ENCODE measurements around the gene BNC2.

BNC2 gene

GRCh38 chr9:16530669-16531642 is 339.5 kb downstream of the BNC2 start:
- DNase-seq: no peak

GRCh38 chr9:16527573-16527972 is 342.9 kb downstream of the BNC2 start:
- no peak for DNase-seq

DNA sequence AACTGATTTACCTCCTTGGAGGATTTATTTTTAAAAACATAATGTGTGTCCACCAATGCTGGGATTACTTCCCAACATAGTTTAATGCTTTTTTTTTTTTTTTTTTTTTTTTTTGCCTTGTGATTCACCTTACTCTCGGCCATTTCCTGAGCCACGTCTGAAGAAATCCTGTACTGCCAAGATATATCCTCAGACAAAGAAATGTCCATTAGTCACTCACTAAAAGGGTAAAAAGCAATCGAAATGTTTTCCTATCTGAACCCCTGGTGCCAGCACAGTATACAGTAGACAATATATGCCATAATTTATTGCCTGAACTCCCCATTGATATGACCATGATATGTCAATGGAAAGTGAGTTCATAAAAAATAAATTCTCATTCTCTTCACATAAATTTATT is 344.1 kb downstream of the BNC2 start:
- DNase-seq: no peak

- DNase-seq: no peak
Observed at GRCh38 chr9:16524823-16525222, 345.6 kb downstream of the BNC2 start.

GRCh38 chr9:16524078-16524477 is 346.4 kb downstream of the BNC2 start:
- DNase-seq: no peak

DNA sequence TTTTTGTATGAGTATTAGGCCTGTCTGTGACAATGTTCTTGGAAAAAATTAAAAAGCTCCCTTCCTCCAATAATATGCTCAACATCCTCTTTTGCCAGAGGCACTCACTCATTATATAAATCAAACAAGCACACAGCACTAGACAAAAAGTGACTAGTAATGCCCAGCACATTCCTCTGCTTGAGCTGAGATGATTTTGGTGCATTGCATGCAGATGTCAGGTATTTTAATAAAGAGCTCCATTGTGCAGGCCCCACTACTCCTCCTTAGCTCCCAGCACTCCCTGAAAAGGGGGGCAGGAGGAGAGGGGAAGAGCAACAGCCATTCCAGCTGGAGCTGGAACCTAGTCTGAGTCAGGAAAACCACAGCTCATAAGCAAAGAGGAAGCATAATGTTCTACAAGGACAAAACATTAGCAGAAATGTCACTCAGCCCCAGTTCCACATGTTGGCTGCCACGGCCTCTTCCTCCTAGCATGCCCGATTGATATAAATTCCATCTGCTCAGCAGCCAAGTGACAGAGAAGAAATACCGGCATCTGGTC is 348.5 kb downstream of the BNC2 start:
- no peak for DNase-seq

DNA sequence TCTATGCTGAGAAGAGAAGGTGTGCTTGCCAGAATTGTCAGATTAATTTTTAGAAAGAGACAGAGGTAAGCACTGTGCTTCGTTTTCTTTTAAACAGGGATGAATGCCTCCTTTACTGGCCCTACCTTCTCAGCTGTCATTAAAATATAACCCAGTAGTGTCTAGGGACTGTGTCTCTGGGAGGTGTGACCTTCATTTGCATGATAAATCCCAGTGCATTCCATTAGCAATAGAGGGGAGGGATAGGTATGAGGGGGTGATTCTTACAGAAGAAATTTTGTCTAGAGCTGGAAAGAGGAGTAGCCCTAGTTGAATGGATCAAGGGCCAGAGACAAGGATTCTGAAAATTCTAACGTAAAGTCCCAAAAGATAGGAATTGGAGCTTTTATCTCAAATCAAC is 351.5 kb downstream of the BNC2 start:
- DNase-seq: no peak

GRCh38 chr9:16516891-16517290 is 353.6 kb downstream of the BNC2 start:
- no peak for DNase-seq

- peak; percentile 11 for DNase-seq
Observed at GRCh38 chr9:16515879-16516301, 354.6 kb downstream of the BNC2 start.

DNA sequence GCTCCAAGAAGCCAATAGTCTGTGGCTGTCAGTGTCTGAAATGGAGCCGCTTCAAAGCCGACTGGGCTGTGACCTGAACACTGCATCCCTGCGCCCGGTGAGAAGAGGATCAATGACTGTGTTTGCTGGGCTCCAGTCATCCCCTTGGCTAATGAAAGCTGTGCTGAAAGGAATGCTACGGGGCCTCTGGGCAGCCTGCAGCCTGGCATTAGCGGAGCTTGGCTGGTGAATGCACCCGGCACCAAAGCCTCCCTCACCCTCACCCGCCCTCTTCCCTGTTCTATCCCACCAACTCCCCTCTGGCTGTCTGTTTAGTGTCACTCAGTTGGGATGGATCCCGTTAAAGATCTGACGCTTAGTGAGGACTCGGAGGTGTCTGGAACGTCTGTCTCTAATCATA is 355.3 kb downstream of the BNC2 start:
- no peak for DNase-seq

- DNase-seq: no peak
Observed at GRCh38 chr9:16514131-16514530, 356.3 kb downstream of the BNC2 start.

DNA sequence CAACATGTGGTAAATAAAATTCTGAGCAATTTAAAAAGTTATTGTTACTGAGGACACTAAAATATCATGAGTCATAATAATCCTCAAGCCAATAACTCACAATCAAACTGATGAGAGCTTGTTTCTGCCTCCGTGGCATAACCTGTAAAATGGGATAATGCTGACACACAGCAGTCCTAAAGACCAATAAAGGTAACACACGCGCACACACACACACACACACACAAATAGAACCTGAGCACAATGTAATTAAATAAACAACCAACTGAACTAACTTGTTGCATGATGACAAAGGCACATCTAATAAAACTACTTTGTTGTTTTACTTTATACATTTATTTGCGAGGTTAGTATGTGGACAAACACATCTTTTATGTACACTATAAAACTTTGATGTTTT is 358.2 kb downstream of the BNC2 start:
- DNase-seq: no peak

DNA sequence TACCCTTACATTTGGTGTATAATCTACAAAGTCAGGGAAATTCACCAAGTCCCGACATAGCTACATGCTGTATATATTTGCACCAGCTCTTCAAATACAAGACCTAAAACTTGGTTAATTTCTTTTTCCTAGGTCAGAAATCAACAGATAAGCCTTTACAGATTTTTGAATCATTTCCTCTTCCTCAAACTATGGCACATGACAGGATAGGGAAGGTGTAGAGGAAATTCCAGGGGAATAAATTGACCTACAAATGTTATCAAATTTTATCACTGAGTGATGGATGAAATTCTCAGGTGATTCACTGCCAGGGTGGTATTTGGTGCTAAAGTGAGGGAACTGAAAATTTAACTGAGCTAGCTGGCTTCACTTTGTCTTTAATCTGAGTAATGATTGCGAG is 360.0 kb downstream of the BNC2 start:
- DNase-seq: no peak

DNA sequence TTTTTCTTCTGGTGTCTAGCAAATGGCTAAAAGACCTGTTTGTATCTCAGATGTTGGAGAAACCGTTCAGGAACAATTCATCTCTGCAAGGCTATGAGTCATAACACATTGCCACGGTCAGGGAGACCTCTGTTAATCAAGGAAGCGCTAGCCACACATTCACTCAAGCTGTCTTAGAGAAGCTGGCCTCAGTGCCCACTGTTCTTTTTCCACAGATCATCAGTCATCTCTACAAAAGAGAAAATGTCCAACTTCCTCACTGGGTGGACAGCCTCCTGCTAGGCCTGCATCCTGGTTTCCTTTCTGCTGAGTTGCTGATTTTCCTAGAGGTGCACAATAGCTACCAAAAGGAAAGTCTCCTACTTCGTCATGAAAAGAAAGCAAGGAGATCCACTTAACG is 360.5 kb downstream of the BNC2 start:
- no peak for DNase-seq

DNA sequence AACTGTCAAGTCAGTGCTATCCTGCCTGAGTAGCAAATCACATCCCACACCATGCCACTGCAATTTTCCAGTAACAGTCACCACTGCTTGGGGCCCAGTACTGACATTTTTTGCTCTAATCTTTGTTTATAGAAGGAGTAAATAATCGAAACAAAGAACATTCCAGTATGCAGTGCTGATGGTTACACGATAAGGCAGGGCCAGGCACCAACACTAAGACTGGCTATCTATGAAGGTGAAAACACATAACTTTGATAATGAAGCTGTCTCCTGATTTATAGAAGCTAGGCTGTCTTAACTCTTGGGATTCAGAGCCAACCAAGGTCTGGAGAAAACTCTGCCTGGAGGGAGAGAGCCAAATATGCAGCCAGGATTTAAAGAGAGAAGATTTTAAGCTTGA is 365.3 kb downstream of the BNC2 start:
- no peak for DNase-seq

DNA sequence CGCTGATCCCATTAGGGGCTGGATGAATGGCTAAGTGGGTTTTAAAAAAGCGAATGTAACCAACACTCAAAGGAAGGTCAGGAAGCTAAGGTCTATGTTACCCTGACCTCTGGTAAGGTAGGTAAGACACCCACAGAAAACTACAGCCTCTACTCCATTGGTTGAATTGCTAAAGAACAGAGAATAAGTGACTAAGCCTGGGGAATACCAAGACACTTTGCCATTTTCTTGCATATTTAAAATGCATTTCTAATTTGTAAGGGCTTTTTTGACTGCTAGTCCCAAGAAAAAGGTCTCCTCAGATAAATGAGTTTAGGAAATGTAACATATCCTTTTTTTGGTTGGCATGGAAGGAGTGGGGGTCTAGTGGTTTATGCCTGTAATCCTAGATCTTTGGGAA is 368.7 kb downstream of the BNC2 start:
- DNase-seq: no peak

DNA sequence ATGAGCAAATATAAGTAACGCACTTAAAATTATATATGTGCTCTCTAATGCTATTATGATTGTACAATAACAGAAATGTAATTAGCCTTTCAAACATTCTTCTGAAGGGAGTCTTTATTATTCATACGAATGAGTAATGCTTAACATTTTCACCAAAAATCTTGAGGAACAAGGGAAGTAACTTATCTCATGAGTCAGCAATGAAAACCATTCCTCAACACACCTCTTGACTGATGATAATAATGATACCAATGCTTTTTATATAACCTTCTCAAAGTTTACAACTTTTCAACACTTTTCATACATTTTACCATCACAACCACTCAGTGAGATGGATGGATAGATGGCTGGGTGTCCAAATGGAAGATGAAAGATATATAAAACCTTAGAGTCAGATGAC is 369.3 kb downstream of the BNC2 start:
- no peak for DNase-seq

DNA sequence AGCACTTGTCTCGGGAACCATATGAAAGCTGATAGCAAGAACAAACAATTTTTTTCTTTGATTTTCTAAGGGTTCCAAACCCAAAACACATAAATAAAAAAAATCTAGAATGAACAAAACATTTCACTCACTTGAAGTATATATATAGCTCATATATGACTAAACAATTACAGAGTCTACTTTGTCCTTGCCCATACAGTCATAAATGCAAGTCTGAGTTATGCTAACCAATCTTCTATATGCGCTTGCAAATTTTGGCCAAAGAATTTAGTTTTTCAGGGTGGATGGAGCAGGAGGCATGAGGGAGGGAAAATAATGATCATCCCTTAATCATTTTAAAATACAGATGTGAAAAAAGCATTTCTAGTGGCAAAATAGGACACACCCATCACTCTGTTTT is 370.1 kb downstream of the BNC2 start:
- no peak for DNase-seq

DNA sequence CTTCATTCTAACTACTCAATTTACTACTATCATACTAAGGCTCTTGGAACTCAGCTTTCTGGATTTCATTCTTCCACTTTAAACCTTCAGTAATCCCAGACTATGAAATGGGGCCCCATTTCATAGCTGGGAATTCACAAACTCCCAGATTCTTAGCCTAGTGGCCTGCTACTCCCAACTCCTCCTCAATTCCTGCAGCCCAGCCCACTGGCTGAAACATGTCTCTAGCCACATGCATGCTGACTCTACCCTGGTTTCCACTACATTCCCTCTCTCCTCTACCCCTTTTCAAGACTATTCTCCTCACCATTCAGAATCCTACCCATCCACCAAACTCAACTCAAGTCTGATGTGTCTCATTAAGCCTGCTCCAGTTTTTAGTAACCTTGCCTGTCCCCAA is 370.6 kb downstream of the BNC2 start:
- no peak for DNase-seq

- no peak for DNase-seq
Observed at GRCh38 chr9:16496908-16497307, 373.6 kb downstream of the BNC2 start.

DNA sequence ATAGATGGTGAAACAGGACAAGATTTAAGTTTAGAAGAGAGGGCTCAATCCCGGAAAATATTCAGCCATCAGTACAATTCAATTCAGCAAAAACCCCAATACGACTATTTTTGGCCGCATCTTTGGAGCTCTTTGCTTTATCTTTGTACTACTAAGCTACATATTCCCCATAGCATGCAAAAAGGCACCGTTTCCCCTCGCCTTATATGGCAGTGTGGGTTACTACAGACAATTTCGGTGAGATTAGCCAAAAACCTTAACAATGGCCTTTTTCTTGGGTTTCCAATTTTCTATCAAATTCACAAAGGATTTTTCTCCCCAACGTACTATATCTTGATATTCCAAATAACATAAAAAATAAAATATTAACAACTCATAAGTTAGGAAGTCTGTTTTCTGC is 382.6 kb downstream of the BNC2 start:
- DNase-seq: no peak

- DNase-seq: no peak
Observed at GRCh38 chr9:16485575-16486321, 384.7 kb downstream of the BNC2 start.

GRCh38 chr9:16485160-16485559 is 385.3 kb downstream of the BNC2 start:
- no peak for DNase-seq

GRCh38 chr9:16484744-16485143 is 385.7 kb downstream of the BNC2 start:
- no peak for DNase-seq

Data from midbrain (tissue), 1 donor.